Ovary (tissue), 9 donors: Measurements from ENCODE around the gene NMT1. TPM values are rescaled to one million over a fixed set of nuclear protein-coding genes. Genes with fewer than 3 reads are reported as not detected.

ENCODE experiments used
- DNase-seq, 5 donors: peaks; one replicate each; pipeline ENCODE4 v3.0.0-alpha.2; 2019 to 2020
- H3K27ac ChIP-seq, 2 donors: fragments of 200-600 bp; one replicate each; pipeline versions ENCODE4 v1.5.1 to v1.8.0; 2019 to 2022
- H3K27me3 ChIP-seq: fragments of 200-600 bp; one replicate; pipeline ENCODE4 v1.8.0; 2022
- H3K36me3 ChIP-seq: fragments of 200-600 bp; sonication (generic); one replicate; pipeline ENCODE4 v1.5.1; 2019
- H3K4me1 ChIP-seq: one replicate; pipeline ENCODE4 v1.8.1; 2013; ENCODE audit warnings: mild to moderate bottlenecking, moderate library complexity; ENCODE audit not compliant: insufficient read depth
- H3K4me3 ChIP-seq: fragments of 200-600 bp; sonication (generic); one replicate; pipeline ENCODE4 v1.5.1; 2017
- H3K9me3 ChIP-seq, 2 donors: fragments of 200-600 bp in 1 of 2; sonication (generic) in 1 of 2; one replicate each; pipeline versions ENCODE4 v1.5.1 to v1.8.1; 2013 to 2019; ENCODE audit warnings: mild to moderate bottlenecking in 1 of 2, moderate library complexity in 1 of 2
- EP300 ChIP-seq: sonication (generic); formaldehyde crosslinking; IDR thresholded peaks from one replicate; pipeline ENCODE4 v1.6.1; 2017; ENCODE audit warnings: antibody characterized with exemption
- POLR2A ChIP-seq: fragments of 450-650 bp; IDR thresholded peaks from one replicate; pipeline ENCODE4 v1.6.1; 2017; ENCODE audit warnings: antibody characterized with exemption, mild to moderate bottlenecking, moderate library complexity
- WGBS, 3 donors: extraction: QIAGEN DNeasy Blood & Tissue Kit in 1 of 3; methylation state at CpG; one replicate each; pipeline versions ENCODE4 v1.1.5 to v1.1.7; 2013 to 2017; 5-methylcytosine and 5-hydroxymethylcytosine counted together
- intact Hi-C, 4 donors: fragments of 100-400 bp; cut with DNase I; formaldehyde crosslinking; loops; one replicate each; pipeline versions ENCODE4 v1.11.0 to v1.15.1; 2022 to 2023
- polyA plus RNA-seq, 2 donors: library from polyadenylated mRNA; stranded (reverse); fragments of 200-250 nt in 1 of 2; fragments of 350-450 nt in 1 of 2; fragmentation: Illumina TruSeq in 1 of 2; extraction: RNeasy Lipid Tissue Mini Kit (QIAGEN cat#74804) in 1 of 2; gene quantifications; one replicate each; pipeline ENCODE4 v1.2.3, GENCODE V29; 2013 to 2014
- total RNA-seq, 7 donors: library from RNA; depleted of rRNA in 2 of 7; stranded (reverse); fragments of >200 nt in 2 of 7; fragmentation: NEBNext Ultra II Directional in 3 of 7; extraction: Animal tissue kit (Norgen Biotek cat#: 25700) in 3 of 7; gene quantifications; one replicate each; pipeline versions ENCODE4 v1.1.0 to v1.2.4, GENCODE V29; 2016 to 2023
- TF ChIP-seq, protein P1 (sequence below), 3 donors: fragments of 450-650 bp in 2 of 3; fragments of 200-600 bp in 1 of 3; IDR thresholded peaks; one replicate each; pipeline versions ENCODE4 v1.5.1 to v1.8.0; 2016 to 2022; ENCODE audit warnings: antibody characterized with exemption in 3 of 3, mild to moderate bottlenecking in 1 of 3
- donor health status: DM: no; HTN: no; CAD: no; lungs with moderate emphysema.
- donor health status: DM: no; HTN: no; CAD: no.
- donor health status: Bipolar disorder and iron deficiency.
- donor health status: DM: yes; HTN: yes; CAD: no.
- donor health status: DM: no; HTN: no; CAD: no.
- donor health status: DM: yes; HTN: yes; CAD: no.

NMT1 gene
- total and polyA plus RNA-seq, 9 donors = 23.0 to 91.4 (median 76.2) TPM

- no peaks in the 10 kb centered on the region for H3K36me3 ChIP-seq
- intact Hi-C loops = no loop called here
- WGBS, 3 donors = 13 to 24% (median 22%) methylated on average over 24 to 36 of the region's 36 CpGs
These were observed 8.9 kb upstream of the NMT1 start for GRCh38 chr17:45052052-45052772.

DNA sequence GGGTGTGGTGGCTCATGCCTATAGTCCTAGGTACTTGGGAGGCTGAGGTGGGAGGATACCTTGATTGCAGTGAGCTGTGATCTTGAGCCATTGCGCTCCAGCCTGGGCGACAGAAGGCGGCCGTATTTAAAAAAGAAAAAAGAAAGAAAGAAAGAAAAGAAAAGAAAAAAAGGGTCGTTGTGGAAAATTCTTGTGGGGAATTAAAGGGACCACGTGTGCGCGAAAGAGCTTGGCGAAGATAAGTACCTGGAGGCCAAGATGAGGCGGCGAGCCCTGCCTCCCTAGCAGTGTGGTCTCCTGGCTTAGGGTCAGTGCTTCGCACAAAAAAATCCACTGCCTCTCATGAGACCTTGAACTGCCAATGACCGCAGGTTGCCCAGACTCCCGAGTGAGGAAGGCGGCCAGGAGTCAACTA, 728 bp upstream of the NMT1 start:
- Histone ChIP-seq H3K36me3 (no peaks in the 10 kb centered on the region), H3K9me3 (no peaks in the 10 kb centered on the region), H3K4me3 (peak overlapping the region; percentile 73), H3K27me3 (no peaks in the 10 kb centered on the region), H3K4me1 (peaks cover 9% of the 10 kb centered on the region), H3K27ac (peak overlapping the region; percentile 69 to 75)
- TF ChIP-seq, protein P1, sequence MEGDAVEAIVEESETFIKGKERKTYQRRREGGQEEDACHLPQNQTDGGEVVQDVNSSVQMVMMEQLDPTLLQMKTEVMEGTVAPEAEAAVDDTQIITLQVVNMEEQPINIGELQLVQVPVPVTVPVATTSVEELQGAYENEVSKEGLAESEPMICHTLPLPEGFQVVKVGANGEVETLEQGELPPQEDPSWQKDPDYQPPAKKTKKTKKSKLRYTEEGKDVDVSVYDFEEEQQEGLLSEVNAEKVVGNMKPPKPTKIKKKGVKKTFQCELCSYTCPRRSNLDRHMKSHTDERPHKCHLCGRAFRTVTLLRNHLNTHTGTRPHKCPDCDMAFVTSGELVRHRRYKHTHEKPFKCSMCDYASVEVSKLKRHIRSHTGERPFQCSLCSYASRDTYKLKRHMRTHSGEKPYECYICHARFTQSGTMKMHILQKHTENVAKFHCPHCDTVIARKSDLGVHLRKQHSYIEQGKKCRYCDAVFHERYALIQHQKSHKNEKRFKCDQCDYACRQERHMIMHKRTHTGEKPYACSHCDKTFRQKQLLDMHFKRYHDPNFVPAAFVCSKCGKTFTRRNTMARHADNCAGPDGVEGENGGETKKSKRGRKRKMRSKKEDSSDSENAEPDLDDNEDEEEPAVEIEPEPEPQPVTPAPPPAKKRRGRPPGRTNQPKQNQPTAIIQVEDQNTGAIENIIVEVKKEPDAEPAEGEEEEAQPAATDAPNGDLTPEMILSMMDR (IDR thresholded peaks at IDR 0.05) = no peak
- no peak for TF ChIP-seq EP300
- TF ChIP-seq POLR2A = peak; percentile 34
- 3 to 4% (median 3%) methylated on average over 15 of the region's 15 CpGs for WGBS, 3 donors
- no peak for DNase-seq
- intact Hi-C loops = loop anchor here in 1 of 4 donors (5.0 kb wide), 1 partner anchor 37 kb away; no protein-coding TSS in a partner anchor

More at GRCh38 chr17:45052052-45052772, 8.9 kb upstream of the NMT1 start:
- peaks cover 4% of the 10 kb centered on the region for H3K4me1 ChIP-seq
- no peaks in the 10 kb centered on the region for H3K27me3 ChIP-seq
- peak overlapping the region; percentile 33 for H3K4me3 ChIP-seq
- H3K9me3 ChIP-seq = no peaks in the 10 kb centered on the region
- peak; percentile 60 to 65 (median 62) for DNase-seq
- H3K27ac ChIP-seq = peak overlapping the region in 1 of 2 donors; percentile 71
- TF ChIP-seq, protein P1 (IDR thresholded peaks at IDR 0.05) = no peak
- TF ChIP-seq POLR2A = peak; percentile 46

GRCh38 chr17:45061606-45062205, 589 bp downstream of the NMT1 start:
- WGBS, 3 donors = 8 to 15% (median 9%) methylated on average over 15 of the region's 15 CpGs
- TF ChIP-seq, protein P1 (IDR thresholded peaks at IDR 0.05) = no peak
- TF ChIP-seq POLR2A (no peak), EP300 (no peak)
- intact Hi-C loops = loop anchor here in 1 of 4 donors (5.0 kb wide), 1 partner anchor 36 kb away; no protein-coding TSS in a partner anchor

GRCh38 chr17:45063198-45063597, 2.1 kb downstream of the NMT1 start:
- Histone ChIP-seq H3K27me3 (no peaks in the 10 kb centered on the region), H3K9me3 (no peaks in the 10 kb centered on the region), H3K36me3 (no peaks in the 10 kb centered on the region), H3K4me3 (no peak overlapping the region), H3K4me1 (peaks cover 9% of the 10 kb centered on the region), H3K27ac (no peak overlapping the region)
- intact Hi-C loops = loop anchor here in 1 of 4 donors (5.0 kb wide), 1 partner anchor 34 kb away; no protein-coding TSS in a partner anchor
- TF ChIP-seq POLR2A (no peak), EP300 (no peak)
- TF ChIP-seq, protein P1 (IDR thresholded peaks at IDR 0.05) = no peak
- 83 to 88% (median 85%) methylated on average over 1 of the region's 1 CpG for WGBS, 3 donors
- no peak for DNase-seq

More at GRCh38 chr17:45061606-45062205, 589 bp downstream of the NMT1 start:
- H3K4me1 ChIP-seq = peaks cover 9% of the 10 kb centered on the region
- H3K27me3 ChIP-seq = no peaks in the 10 kb centered on the region
- peak overlapping the region in 1 of 2 donors; percentile 55 for H3K27ac ChIP-seq
- H3K4me3 ChIP-seq = peak overlapping the region; percentile 73
- no peaks in the 10 kb centered on the region for H3K9me3 ChIP-seq
- no peak for DNase-seq
- no peaks in the 10 kb centered on the region for H3K36me3 ChIP-seq
